Measurements from ENCODE around the gene KPNA3.
"Not testable (repeated sequence)": the region's sequence is repeated elsewhere in the genome, so short reads cannot be mapped to it uniquely, and the experiment has no call there.

Gene KPNA3, protein sequence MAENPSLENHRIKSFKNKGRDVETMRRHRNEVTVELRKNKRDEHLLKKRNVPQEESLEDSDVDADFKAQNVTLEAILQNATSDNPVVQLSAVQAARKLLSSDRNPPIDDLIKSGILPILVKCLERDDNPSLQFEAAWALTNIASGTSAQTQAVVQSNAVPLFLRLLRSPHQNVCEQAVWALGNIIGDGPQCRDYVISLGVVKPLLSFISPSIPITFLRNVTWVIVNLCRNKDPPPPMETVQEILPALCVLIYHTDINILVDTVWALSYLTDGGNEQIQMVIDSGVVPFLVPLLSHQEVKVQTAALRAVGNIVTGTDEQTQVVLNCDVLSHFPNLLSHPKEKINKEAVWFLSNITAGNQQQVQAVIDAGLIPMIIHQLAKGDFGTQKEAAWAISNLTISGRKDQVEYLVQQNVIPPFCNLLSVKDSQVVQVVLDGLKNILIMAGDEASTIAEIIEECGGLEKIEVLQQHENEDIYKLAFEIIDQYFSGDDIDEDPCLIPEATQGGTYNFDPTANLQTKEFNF

DNA sequence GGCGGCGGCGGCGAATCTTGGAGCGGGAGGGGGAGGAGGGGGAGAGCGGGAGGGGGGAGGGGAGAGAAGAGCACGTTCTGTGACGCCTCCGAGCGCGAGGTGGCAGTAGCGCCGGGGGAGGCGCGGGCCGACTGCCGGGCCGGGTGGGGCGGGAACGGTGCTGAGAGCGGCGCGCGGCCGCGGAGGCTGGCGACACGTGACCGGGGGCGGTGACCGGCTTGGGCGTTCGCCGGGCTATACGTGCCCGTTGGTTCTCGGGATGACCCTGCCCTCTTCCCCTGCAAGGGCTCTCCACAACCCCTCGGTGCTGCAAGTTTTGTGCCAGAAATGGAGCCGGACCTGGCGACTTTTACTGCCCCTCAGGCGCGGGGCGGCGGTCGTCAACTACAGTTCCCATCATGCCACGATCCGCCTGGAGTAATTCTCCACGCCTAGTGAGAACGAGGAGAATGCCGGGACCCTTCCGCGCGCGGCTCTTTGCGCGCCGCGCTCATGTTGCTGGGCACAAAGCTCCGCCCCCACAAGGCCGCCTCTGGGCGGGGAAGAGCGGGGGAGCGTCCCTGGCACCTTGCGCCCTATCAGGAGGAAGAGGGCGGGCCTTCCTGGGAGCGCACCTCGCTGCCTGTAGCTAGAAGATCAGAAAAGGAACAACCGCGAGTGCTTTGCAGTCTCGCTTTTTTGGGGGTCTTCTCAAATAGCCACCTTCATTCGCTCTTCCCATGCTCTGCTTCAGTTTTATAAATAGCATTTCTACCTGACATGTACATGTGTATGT lies at the start of gene KPNA3:
TSS of gene KPNA3 (minus strand) at position 133 of the 775 bp plus-strand sequence. CDS start 176 bp downstream, outside the sequence.
- peak; percentile 96 for DNase-seq

DNA sequence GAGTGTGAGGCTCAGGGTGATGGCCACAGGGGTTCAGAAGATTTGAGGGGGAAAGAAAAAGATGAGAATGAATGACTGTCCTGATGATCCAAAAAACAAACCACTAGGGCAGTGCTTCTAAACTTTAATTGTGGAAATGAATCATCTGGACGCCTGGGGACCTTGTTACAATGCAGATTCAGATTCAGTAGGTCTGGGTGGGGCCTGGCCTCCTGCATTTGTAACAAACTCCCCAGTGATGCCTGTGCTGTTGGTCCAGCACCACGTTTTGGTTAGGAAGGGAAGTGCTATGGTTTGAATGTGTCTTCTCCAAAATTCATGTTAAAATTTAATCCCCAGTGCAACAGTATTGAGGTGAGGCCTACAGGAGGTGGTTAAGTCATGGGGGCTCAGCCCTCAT lies 49.5 kb upstream of the KPNA3 start:
- DNase-seq: no peak

DNA sequence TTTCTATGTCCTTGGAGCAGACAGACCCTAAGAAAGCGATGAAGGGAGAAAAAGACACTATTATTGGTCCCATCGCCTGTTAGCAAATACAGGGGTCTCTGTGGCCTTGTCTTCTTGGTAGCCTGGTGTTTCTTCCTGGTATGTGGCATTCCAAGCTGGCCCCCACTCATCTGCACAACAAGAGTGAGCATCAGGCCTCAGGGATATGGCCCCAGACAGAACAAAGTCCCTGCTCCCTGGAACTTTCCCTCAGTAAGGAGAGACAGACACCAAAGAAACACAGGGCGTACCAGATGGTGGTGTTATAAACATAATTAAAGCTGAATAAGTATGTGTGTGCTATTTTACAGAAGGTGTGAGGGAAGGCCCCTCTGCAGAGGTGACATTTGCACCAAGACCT lies 48.2 kb upstream of the KPNA3 start:
- DNase-seq: no peak

DNA sequence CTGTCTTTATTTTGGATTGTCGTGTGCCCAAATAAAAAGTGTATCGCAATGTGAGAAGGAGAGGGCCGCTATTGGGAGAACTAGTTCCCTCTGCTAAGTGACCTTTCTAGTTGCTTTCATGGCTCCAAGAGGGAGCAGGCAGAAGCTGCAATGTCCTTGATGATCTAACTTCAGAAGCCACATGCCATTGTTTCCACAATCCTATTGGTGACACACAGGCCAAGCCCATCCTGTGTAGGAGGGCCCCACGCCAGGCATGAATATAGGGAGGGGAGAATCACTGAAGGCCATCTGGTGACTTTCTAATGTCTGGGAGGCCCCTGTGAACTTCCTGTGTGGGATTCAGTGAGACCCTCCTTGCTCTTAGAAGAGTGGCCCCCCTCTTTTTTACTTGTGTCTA lies 47.8 kb upstream of the KPNA3 start:
- DNase-seq: no peak

DNA sequence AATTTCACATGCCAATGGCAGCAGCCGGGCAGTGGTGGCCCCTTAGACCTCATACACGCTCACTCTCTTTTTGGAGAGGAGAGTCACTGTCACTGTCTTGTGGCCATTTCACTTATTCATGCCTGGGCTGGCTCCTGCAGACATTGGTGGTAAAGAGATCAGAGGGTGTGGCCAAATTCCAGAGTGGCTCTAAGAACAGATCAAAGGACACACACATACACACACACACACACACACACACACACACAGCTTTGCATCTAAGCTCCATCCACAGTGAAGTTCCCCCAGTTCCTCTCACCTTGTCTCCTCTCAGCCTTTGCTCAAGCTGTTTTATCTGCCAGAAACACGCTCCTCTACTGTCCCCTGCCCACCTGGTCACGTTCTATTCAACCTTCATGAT lies 46.5 kb upstream of the KPNA3 start:
- DNase-seq: no peak

DNA sequence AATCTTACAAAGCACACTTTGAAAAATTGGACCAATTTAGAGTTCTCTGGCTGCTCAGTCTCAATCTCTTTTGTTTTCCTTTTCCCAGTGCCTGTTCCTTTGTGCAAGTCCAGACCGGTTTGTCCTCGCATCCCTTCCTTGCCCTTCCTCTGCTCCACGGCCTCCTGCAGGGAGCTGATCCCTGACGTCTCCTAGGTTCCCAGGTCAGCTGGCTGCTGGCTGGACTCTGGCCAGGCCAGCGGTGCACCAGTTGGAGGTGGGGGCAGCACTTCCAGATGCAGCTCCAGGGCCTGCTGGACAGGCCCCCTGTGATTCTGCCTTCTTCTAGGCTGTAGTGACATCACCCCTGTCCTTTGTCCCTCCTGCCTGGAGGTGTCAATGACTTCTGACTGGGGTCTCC lies 44.0 kb upstream of the KPNA3 start:
- no peak for DNase-seq

DNA sequence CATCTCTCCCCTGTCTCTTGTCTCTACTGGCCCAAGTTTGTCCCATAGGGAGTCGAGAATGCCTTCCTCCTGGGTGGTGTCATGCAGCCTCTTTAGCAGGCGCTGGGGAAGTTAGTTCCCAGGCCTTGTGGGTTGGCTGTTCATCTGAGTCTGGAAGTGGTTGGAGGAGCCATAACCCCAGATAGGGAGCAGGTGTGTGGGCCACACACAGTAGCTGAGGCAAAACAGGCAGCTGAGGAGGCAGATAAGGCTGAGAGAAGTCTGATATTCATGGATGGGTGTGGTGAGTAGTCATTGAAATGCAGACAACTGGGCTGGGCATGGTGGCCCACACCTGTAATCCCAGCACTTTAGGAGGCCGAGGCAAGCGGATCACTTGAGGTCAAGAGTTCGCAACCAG lies 40.9 kb upstream of the KPNA3 start:
- DNase-seq: no peak

DNA sequence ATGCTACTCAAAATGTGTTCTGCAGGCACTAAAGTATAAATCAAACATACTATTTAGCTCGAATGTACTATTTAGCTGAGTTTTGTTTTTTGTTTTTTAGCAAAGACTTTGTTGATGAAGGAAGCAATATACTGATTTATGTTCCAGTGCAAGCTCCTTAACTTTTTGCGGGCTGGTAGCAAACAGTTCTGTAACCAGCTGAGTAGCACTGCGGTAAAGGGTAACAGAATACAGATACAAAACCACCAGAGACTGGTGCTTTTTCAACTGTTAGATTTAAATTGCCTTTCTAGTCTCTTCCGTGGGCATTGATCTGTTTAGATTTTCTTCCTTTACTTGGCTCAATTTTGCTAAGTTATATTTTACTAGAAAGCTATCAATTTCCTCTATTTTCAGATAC lies 39.0 kb upstream of the KPNA3 start:
- DNase-seq: no peak

DNA sequence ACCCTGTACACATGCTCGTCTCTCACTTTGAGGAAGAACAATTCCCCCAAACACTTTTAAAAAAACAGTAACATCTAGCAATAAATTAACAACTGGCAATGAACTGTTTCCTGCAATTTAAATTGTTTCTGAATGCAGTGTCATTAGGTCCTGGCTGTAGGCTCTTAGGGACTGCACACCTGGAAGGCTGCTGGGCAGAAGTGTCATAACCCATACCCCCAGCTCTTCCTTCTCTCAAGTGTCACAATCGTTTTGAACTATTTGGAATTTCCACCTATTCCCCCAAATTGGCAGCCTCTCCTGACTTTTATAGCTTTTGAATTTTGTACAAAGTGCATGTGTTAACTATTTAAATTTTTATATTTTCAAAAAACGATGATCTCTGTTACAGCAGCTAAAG lies 38.2 kb upstream of the KPNA3 start:
- no peak for DNase-seq

DNA sequence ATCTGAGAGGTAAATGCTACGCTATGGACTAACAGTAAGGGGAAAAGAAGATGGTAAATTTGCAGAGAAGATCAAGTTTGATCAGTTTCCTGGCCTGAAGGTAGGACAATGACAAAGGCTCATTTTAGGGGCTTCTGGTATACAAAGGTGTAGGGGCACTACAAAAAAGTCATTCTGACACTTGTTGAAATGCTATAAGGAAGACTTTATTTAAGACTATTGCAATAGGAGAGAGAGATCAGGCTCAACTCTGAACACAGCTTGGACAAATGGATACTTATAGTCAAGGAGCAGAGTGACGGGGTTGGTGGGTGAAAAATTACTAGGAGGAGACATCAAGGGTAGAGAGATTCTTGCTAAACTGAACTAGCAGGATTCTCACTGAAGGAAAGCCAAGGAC lies 37.2 kb upstream of the KPNA3 start:
- DNase-seq: no peak

DNA sequence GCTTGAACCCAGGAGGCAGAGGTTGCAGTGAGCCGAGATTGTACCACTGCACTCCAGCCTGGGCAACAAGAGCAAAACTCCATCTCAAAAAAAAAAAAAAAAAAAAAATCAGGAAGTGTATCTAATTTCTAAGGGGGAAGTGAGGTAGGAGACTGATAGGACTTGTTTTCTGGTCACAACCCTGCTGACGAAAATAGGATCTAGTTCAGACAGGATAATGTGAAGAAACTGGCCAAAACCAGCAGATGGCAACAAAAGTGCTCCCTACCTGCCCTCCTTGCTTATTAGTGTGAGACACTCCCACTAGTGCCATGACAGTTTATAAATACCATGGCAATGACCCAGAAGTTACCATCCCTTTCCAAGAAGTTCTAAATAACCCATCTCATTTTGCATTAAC lies 36.0 kb upstream of the KPNA3 start:
- DNase-seq: peak in 1 of 2 donors; percentile 2

DNA sequence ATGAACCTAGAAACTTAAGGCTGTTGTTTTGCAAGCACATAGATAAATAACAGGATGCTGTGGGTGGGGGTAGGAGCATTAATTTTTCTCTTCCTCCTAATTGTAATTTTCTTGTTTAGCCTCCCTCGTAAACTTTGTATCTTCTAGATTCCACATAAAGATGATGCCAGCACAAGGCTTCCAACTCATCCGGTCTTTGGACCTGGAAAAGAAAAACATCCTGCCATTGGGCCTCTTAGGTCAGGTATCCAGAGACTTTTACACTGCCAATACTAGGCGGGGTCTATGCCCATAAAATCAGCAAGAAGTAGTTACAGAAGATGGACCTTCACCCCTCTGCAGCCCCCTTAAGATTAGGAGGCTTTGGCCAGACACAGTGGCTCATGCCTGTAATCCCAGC lies 35.4 kb upstream of the KPNA3 start:
- no peak for DNase-seq

DNA sequence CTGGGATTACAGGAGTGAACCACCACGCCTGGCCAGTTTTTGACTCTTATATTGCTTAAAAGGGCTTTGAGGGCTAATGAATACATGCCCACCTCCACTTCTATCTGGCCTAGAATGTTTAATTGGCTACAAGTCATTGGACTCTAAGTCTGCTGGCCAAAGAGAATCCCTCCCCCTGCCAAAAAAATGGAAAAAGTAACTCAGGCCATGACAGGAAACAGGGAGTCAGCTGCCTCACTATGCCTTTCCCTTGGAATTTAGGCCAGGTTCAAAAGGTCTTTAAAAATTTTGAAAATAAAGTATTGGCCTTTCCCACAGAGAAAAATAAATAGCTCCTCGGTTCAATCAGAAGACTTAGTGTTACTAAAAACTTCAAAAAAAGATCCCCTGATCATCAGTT lies 34.9 kb upstream of the KPNA3 start:
- no peak for DNase-seq

DNA sequence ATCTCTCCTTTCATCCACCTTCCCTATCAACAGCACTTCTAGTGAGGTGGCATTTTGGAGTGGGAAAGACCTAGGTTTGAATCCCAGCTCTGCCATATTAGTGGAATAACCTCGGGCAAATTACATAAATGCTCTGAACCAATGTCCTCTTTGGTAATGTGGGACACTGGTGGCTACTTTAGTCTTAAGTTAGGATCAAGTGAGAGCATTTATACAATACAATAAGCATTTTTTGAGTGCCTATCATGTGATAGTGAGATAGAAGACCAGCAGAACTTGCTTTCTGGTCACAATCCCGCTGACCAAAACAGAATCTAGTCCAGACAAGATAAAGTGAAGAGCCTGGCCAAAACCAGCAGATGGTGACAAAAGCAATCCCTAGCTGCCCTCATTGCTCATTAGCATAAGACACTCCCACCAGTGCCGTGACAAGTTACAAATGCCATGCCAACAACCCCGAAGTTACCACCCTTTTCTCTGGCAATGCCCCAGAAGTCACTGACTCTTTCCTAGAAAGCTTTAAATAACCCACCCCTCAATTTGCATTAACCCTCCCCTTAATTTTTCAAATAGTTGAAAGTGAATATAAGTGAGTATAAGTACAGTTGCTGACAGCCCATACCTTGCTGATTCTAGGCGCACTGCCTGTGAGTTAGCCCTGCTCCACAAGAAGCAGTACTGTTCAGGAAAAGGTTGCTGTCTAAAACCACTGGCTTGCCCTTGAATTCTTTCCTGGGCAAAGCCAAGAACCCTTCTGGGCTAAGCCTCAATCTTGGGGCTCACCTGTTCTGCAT lies 28.9 kb upstream of the KPNA3 start:
- no peak for DNase-seq

DNA sequence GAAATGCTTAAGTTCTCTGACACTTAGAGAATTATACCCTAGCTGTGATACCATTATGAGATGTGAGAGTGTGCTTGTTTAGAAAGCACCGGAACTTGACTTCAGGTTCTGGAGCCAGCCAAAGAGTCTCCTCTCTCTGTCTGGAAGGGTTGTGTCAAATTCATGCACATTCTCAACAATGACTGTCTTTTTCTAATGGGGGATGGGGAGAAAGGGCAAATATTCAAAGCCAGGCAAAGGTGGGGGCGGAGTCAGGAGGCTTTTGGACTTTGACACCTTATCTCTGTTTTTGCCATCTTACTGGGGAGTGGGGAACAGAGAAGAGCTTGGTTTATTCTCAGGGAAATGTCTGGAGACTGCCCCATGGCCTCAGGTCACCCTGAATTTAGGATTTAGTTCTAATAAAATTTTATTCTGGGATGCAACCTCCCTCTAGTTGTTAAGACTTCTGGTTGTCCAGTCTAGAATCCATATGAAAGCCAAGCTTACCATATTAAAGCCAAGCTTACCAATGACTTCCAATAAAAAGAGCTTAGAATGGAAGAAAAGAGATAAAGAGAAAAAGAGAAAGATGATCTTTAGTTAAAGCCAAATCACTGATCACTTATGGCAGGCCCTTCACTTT lies 28.2 kb upstream of the KPNA3 start:
- DNase-seq: no peak

DNA sequence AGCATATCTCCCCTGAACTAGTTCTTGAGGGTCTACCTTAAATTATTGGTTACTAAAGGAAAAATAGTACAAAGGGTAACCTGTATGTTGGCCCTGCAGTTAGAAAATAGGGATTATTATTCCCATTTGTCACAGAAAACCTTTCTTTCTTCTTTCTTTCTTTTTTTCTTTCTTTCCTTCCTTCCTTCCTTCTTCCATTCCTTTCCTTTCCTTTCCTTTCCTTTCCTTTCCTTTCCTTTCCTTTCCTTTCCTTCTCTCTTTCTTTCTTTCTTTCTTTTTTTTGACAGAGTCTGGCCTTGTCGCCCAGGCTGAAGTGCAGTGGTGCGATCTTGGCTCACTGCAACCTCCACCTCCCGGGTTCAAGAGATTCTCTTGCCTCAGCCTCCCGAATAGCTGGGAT lies 23.6 kb upstream of the KPNA3 start:
- DNase-seq: not testable (repeated sequence)

DNA sequence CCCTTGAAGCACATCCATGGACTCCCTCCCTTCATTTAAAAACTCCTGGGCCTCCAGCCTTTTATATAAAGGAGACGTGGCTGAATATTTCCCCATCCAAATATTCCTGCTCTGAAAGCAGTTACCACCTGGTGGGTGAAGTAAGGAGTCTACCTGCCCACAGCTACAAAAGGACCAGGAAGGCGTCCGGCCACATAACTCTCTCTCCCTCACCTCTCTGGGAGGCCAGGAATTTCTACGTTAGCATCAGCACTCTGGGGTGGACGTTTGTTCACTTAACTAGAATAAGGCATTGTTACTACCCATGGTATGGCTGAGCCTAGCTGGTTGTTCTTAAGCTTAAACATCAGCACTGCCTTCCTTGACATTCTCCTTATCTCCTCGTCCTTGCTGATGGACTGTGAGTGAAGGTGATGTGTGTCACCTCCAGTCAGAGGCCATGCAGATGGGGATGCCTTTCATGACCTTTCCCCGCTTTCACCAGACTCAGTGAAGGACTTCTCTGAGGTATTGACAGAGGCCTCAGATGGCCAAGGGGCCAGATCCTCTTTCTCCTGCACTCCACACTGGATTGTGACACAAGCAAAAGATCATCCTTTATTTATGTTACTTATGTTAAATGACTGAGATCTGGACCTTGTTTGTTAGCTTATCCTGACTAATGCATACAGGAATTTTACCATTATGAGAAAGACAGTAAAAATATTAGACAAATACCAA lies 22.2 kb upstream of the KPNA3 start:
- no peak for DNase-seq

DNA sequence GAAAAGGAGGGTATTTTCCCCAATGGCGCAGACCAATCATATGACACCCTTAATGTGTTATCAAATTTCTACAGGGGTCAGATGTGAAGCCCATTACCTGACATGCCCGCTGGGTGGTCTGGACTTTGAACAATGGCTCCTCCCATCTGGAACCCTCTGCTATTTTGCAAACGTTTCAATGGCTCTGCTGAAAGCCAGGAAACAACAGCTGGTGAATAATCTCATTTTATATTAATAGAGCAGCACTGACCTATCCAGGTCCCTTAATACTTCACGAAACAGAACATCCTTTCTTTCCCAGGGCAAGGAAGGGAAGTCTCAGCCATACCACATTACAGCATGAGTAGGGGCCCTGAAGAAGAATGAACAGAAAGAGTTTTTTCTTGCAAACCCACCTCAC lies 20.3 kb upstream of the KPNA3 start:
- DNase-seq: no peak

DNA sequence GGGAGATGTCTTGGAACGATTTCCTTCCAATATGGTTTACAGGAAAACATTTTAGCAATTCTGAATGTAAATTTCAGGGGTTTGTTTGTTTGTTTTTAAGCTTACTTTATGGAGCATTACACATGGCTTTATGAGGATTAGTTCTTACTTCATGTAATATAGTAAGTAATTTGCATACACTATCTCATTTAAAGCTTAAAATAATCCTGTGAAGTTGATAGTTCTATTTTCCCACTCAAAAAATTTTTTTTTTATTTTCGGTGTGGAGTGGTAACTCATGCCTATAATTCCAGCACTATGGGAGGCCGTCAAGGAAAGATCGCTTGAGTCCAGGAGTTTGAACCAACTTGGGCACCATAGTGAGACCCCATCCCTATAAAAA lies 19.0 kb upstream of the KPNA3 start:
- DNase-seq: no peak

DNA sequence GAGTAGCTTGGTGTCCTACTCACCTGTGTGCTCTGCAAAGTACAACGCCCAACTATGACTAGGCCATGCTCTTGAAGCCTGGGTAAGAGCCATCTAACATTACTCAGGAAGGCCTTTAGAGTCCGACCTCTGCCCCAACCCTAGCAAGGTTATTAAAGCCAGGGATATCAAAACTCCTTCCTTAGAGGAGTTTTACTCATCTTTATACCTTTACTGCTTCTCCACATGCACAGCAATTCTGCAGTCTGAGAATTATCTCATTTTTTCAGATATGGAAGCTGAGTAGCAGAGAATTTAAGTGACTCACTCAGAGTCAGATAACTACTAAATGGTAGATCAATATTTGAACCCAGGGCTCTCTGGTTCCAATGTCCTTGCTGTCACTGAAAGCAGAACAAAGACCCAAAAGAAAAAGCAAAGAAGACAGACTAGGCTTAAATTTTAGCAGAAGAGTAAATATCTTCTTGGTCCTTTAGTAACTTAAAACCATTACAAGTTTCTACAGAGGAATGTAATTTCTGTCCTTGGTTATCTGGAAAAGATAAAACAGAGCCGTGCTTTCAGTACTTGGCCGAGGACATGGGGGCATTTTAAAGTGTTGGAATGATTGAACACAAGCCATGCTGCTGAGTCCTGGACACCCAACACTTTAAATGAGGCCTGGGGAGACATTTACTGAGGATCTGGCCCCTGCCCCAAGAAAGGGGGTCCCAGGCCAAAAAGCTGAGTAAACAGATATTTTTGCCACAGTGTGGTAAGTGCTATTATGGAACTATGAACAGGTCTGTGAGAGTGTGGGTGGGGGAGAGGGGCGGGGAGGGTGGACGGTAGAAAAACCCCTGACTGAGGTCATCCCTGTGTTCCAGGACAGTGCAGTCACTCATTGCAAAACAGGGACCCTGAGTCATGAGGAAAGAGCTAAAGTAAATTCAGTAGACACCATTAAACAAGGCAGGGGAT lies 18.4 kb upstream of the KPNA3 start:
- DNase-seq: no peak

DNA sequence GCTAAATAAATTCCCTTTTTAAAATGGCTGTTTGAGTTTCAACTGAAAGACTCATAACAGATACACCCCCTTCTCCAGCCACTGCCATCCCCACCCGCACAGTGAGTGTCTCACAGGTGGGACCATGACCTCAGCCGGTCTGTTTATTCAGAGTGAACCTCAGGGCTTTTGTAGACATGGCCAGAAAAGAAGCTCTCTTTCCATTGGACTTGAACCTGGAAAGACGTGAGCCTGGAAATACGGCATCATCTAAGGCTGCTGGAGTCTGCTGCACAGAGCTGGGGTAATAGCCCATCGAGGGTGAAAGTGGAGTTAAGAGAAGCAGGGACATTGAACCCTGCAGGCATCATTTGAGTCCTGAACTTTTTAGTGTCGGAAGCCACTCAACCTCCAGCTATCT lies 15.2 kb upstream of the KPNA3 start:
- no peak for DNase-seq

Data from CD4-positive, alpha-beta T cell treated with Interleukin-4 for 1 hour (primary cell).